ENCODE measurements around the gene BMS1. TPM values are rescaled to one million over a fixed set of nuclear protein-coding genes. Genes with fewer than 3 reads are reported as not detected.

The BMS1 gene
- total and polyA plus RNA-seq, 2 of the 13 experiments (the other 11 are each of a cell fraction or from before 2014, with no cell fraction given) = 3.9 to 25.2 TPM

DNA sequence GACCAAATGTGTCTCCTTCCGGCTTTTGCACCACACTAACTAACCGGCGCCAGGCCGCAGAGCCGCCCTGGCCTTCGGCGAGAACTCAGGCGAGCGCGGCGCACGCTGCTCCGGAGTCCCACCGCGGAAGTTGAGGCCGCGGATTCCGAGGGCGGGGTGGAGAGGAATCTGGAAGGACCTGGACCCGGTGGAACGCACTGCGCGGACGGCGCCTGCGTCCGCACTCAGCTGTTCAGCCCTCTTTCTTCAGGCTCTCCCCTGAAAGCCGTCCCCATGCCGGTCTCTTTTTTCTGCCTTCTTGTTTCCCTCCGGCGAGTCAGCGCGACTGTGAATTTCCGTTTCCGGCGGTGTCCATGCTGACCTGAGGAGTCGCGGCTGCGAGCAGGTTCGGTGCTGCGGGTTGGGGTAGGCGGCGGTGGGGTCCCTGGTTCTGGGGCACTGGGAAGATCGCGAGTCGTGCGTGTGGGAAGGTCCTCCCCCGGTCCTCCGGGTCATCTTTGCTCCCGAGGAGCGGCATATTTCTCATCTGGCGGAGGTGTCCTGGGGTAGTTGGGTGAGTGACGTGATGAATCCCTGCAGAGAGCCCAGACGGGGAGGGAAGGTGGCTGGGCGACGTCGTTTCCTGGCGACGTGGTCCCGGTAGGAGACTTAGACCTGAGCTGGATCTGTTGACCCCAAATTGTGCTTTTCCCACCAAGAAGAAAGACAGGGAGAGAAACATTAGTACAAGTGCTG, at the start of gene BMS1 (continued):
- TF ChIP-seq, protein P1, sequence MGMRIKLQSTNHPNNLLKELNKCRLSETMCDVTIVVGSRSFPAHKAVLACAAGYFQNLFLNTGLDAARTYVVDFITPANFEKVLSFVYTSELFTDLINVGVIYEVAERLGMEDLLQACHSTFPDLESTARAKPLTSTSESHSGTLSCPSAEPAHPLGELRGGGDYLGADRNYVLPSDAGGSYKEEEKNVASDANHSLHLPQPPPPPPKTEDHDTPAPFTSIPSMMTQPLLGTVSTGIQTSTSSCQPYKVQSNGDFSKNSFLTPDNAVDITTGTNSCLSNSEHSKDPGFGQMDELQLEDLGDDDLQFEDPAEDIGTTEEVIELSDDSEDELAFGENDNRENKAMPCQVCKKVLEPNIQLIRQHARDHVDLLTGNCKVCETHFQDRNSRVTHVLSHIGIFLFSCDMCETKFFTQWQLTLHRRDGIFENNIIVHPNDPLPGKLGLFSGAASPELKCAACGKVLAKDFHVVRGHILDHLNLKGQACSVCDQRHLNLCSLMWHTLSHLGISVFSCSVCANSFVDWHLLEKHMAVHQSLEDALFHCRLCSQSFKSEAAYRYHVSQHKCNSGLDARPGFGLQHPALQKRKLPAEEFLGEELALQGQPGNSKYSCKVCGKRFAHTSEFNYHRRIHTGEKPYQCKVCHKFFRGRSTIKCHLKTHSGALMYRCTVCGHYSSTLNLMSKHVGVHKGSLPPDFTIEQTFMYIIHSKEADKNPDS (CRISPR knock-in tag; IDR thresholded peaks at IDR 0.05) = no peak
- TF ChIP-seq ZNF33B (CRISPR knock-in tag; IDR thresholded peaks at IDR 0.05) (peak; percentile 97), SIX1 (CRISPR knock-in tag; IDR thresholded peaks at IDR 0.05; ENCODE audit: borderline replicate concordance) (0 out of 2 replicates have a peak, but pooled peaks have one; percentile 41), HES4 (CRISPR knock-in tag; IDR thresholded peaks at IDR 0.05; ENCODE audit: borderline replicate concordance) (peak; percentile 40; the same call in 1 of the 2 replicates), ZC3H4 (CRISPR knock-in tag; IDR thresholded peaks at IDR 0.05; ENCODE audit: borderline replicate concordance) (peak; percentile 83), BHLHE40 (IDR thresholded peaks at IDR 0.05; ENCODE audit: low read length) (0 out of 2 replicates have a peak, but pooled peaks have one; percentile 2), MED8 (CRISPR knock-in tag; IDR thresholded peaks at IDR 0.05; ENCODE audit: insufficient replicate concordance) (peak; percentile 95), ZFP1 (CRISPR knock-in tag; IDR thresholded peaks at IDR 0.05) (no peak), DNMT3B (CRISPR knock-in tag; conservative IDR thresholded peaks at IDR 0.05) (no peak), TEAD2 (CRISPR knock-in tag; IDR thresholded peaks at IDR 0.05) (no peak), RFX3 (CRISPR knock-in tag; IDR thresholded peaks at IDR 0.05) (peak; percentile 56), RFXAP (CRISPR knock-in tag; IDR thresholded peaks at IDR 0.05; ENCODE audit: borderline replicate concordance) (no peak), HDAC2 (CRISPR knock-in tag; IDR thresholded peaks at IDR 0.05) (peak; percentile 83)
- TF ChIP-seq, protein P2, sequence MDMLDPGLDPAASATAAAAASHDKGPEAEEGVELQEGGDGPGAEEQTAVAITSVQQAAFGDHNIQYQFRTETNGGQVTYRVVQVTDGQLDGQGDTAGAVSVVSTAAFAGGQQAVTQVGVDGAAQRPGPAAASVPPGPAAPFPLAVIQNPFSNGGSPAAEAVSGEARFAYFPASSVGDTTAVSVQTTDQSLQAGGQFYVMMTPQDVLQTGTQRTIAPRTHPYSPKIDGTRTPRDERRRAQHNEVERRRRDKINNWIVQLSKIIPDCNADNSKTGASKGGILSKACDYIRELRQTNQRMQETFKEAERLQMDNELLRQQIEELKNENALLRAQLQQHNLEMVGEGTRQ (IDR thresholded peaks at IDR 0.05; ENCODE audit: low read depth, low read length) = no peak
- TF ChIP-seq, protein P2 (CRISPR knock-in tag; IDR thresholded peaks at IDR 0.05; ENCODE audit: borderline replicate concordance) = no peak
- TF ChIP-seq, protein P3, sequence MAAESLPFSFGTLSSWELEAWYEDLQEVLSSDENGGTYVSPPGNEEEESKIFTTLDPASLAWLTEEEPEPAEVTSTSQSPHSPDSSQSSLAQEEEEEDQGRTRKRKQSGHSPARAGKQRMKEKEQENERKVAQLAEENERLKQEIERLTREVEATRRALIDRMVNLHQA (CRISPR knock-in tag; IDR thresholded peaks at IDR 0.05) = no peak
- TF ChIP-seq, protein P4, sequence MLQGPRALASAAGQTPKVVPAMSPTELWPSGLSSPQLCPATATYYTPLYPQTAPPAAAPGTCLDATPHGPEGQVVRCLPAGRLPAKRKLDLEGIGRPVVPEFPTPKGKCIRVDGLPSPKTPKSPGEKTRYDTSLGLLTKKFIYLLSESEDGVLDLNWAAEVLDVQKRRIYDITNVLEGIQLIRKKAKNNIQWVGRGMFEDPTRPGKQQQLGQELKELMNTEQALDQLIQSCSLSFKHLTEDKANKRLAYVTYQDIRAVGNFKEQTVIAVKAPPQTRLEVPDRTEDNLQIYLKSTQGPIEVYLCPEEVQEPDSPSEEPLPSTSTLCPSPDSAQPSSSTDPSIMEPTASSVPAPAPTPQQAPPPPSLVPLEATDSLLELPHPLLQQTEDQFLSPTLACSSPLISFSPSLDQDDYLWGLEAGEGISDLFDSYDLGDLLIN (CRISPR knock-in tag; IDR thresholded peaks at IDR 0.05; ENCODE audit: borderline replicate concordance) = 0 out of 2 replicates have a peak, but pooled peaks have one; percentile 16
- TF ChIP-seq, protein P5, sequence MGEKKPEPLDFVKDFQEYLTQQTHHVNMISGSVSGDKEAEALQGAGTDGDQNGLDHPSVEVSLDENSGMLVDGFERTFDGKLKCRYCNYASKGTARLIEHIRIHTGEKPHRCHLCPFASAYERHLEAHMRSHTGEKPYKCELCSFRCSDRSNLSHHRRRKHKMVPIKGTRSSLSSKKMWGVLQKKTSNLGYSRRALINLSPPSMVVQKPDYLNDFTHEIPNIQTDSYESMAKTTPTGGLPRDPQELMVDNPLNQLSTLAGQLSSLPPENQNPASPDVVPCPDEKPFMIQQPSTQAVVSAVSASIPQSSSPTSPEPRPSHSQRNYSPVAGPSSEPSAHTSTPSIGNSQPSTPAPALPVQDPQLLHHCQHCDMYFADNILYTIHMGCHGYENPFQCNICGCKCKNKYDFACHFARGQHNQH (CRISPR knock-in tag; IDR thresholded peaks at IDR 0.05) = peak; percentile 93
- TF ChIP-seq, protein P6, sequence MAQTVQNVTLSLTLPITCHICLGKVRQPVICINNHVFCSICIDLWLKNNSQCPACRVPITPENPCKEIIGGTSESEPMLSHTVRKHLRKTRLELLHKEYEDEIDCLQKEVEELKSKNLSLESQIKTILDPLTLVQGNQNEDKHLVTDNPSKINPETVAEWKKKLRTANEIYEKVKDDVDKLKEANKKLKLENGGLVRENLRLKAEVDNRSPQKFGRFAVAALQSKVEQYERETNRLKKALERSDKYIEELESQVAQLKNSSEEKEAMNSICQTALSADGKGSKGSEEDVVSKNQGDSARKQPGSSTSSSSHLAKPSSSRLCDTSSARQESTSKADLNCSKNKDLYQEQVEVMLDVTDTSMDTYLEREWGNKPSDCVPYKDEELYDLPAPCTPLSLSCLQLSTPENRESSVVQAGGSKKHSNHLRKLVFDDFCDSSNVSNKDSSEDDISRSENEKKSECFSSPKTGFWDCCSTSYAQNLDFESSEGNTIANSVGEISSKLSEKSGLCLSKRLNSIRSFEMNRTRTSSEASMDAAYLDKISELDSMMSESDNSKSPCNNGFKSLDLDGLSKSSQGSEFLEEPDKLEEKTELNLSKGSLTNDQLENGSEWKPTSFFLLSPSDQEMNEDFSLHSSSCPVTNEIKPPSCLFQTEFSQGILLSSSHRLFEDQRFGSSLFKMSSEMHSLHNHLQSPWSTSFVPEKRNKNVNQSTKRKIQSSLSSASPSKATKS (CRISPR knock-in tag; IDR thresholded peaks at IDR 0.05) = 0 out of 2 replicates have a peak, but pooled peaks have one; percentile 36
